DOHH2 (cell line): ENCODE data around the gene DZIP1.

Experiments
- CTCF ChIP-seq: fragments of 200-600 bp; sonication (generic); IDR thresholded peaks from one replicate; pipeline ENCODE4 v1.5.1; 2014; ENCODE audit warnings: antibody characterized with exemption, mild to moderate bottlenecking, low read depth, low read length; ENCODE audit not compliant: poor library complexity, severe bottlenecking
- EZH2phosphoT487 ChIP-seq: fragments of 200-600 bp; sonication (generic); IDR thresholded peaks from 2 replicates; pipeline ENCODE4 v1.6.1; 2017; ENCODE audit warnings: borderline replicate concordance, mild to moderate bottlenecking, antibody characterized with exemption, low read length, moderate library complexity, mixed read lengths

- TF ChIP-seq CTCF (no peak), EZH2phosphoT487 (no peak)
Measured at GRCh38 chr13:95656386-95657015, 12.0 kb upstream of the DZIP1 start.
